B cell (primary cell): ENCODE data around the gene ANGPT4. TPM values are rescaled to one million over a fixed set of nuclear protein-coding genes. Genes with fewer than 3 reads are reported as not detected.

ENCODE experiments used
- ATAC-seq: fragments of 200-7000 bp; cut with Tn5 transposase; one replicate; pipeline ENCODE4 v1.10.0; 2021; ENCODE audit warnings: low read depth, mild to moderate bottlenecking, moderate number of reproducible peaks, moderate library complexity
- CTCF ChIA-PET: fragments of 350-600 bp; sonication (Branson Sonifier 250); formaldehyde crosslinking; loops from one replicate; lab custom pipeline; 2021; ENCODE audit warnings: antibody characterized with exemption, inconsistent platforms; lab: Charles Lee
- POLR2A ChIA-PET: fragments of 350-600 bp; sonication (Branson Sonifier 250); formaldehyde crosslinking; loops from one replicate; lab custom pipeline; 2021; ENCODE audit warnings: antibody characterized with exemption; lab: Charles Lee
- DNase-seq: peaks from one replicate; pipeline ENCODE4 v3.0.0; 2013
- H2AFZ ChIP-seq: 2 replicates; pipeline ENCODE4 v1.6.1; 2012; ENCODE audit warnings: mild to moderate bottlenecking, low read depth, low read length; ENCODE audit not compliant: insufficient read depth, poor library complexity, severe bottlenecking
- H3K27ac ChIP-seq, 2 donors: 1 replicate in 1 of 2; 2 replicates in 1 of 2; pipeline ENCODE4 v1.5.1; 2012 to 2013; ENCODE audit warnings: low read length in 2 of 2, mild to moderate bottlenecking in 2 of 2, moderate library complexity in 1 of 2
- H3K27me3 ChIP-seq, 4 experiments: fragments of 200-600 bp in 1 of 4; sonication (generic) in 1 of 4; replicated peaks in 1 of 4; 1 replicate in 2 of 4; 2 replicates in 2 of 4; pipeline versions ENCODE4 v1.6.1 to v1.7.0; 2013 to 2016; ENCODE audit warnings: low read length in 3 of 4, mild to moderate bottlenecking in 2 of 4, mixed read lengths in 1 of 4, moderate library complexity in 1 of 4; ENCODE audit not compliant: insufficient read depth in 4 of 4, control insufficient read depth in 3 of 4; ENCODE audit errors: control extremely low read depth in 1 of 4
- H3K36me3 ChIP-seq, 2 experiments: replicated peaks in 1 of 2; 1 replicate in 1 of 2; 2 replicates in 1 of 2; pipeline versions ENCODE4 v1.6.1 to v1.7.1; 2013; ENCODE audit warnings: low read length in 1 of 2; ENCODE audit not compliant: insufficient read depth in 2 of 2, control insufficient read depth in 1 of 2; ENCODE audit errors: control extremely low read depth in 1 of 2, extremely low read depth in 1 of 2
- H3K4me1 ChIP-seq, 2 donors: fragments of 200-600 bp in 1 of 2; sonication (generic) in 1 of 2; 1 replicate in 1 of 2; 2 replicates in 1 of 2; pipeline versions ENCODE4 v1.5.1 to v1.6.1; 2013 to 2017; ENCODE audit warnings: low read length in 2 of 2; ENCODE audit not compliant: control insufficient read depth in 2 of 2, insufficient read depth in 2 of 2
- H3K4me2 ChIP-seq: replicated peaks from 2 replicates; pipeline ENCODE3; 2012; ENCODE audit warnings: mild to moderate bottlenecking, low read depth, low read length; ENCODE audit not compliant: poor library complexity, severe bottlenecking
- H3K4me3 ChIP-seq, 5 experiments: fragments of 200-600 bp in 1 of 5; sonication (generic) in 1 of 5; 1 replicate in 3 of 5; 2 replicates in 2 of 5; pipeline versions ENCODE4 v1.5.1 to v1.7.0; 2011 to 2016; ENCODE audit warnings: low read length in 4 of 5, mild to moderate bottlenecking in 4 of 5, low read depth in 2 of 5, control low read depth in 1 of 5, moderate library complexity in 1 of 5; ENCODE audit not compliant: insufficient read depth in 1 of 5; ENCODE audit errors: control extremely low read depth in 1 of 5, extremely low read depth in 1 of 5
- H3K79me2 ChIP-seq: fragments of 200-600 bp; sonication (generic); one replicate; pipeline ENCODE4 v1.6.0; 2016; ENCODE audit warnings: low read length; ENCODE audit not compliant: control insufficient read depth, insufficient read depth
- H3K9ac ChIP-seq: fragments of 200-600 bp; sonication (generic); 2 replicates; pipeline ENCODE4 v1.6.1; 2017; ENCODE audit warnings: mild to moderate bottlenecking, low read length, moderate library complexity
- H3K9me3 ChIP-seq, 3 donors: one replicate each; pipeline versions ENCODE4 v1.6.1 to v1.7.1; 2013; ENCODE audit warnings: low read length in 2 of 3; ENCODE audit not compliant: control insufficient read depth in 2 of 3, insufficient read depth in 1 of 3; ENCODE audit errors: control extremely low read depth in 1 of 3
- H4K20me1 ChIP-seq: 2 replicates; pipeline ENCODE4 v1.6.0; 2012; ENCODE audit warnings: mild to moderate bottlenecking, low read length; ENCODE audit not compliant: insufficient read depth, control insufficient read depth, poor library complexity, severe bottlenecking
- H3K27ac Mint-ChIP-seq: one replicate; pipeline ENCODE4 v1.8.0; 2021; ENCODE audit warnings: mixed read lengths
- H3K27me3 Mint-ChIP-seq: one replicate; pipeline ENCODE4 v1.8.0; 2021; ENCODE audit warnings: mixed read lengths
- H3K4me1 Mint-ChIP-seq: one replicate; pipeline ENCODE4 v1.8.0; 2021; ENCODE audit warnings: mixed read lengths
- H3K4me3 Mint-ChIP-seq: one replicate; pipeline ENCODE4 v1.8.0; 2021; ENCODE audit warnings: mixed read lengths
- H3K9me3 Mint-ChIP-seq: one replicate; pipeline ENCODE4 v1.8.0; 2022; ENCODE audit warnings: mixed read lengths; ENCODE audit not compliant: insufficient read depth
- CTCF ChIP-seq: fragments of 200-600 bp; IDR thresholded peaks from one replicate; pipeline ENCODE4 v1.8.0; 2022; ENCODE audit warnings: antibody characterized with exemption, mild to moderate bottlenecking
- EZH2 ChIP-seq: IDR thresholded peaks from 2 replicates; pipeline ENCODE4 v1.6.1; 2012; ENCODE audit warnings: borderline replicate concordance, low read depth, mild to moderate bottlenecking, moderate library complexity, low read length; ENCODE audit not compliant: insufficient read depth, poor library complexity, severe bottlenecking
- WGBS: methylation state at CpG from one replicate; pipeline ENCODE4 v1.1.5; 2013; ENCODE audit warnings: missing lambda C conversion rate; ENCODE audit not compliant: insufficient coverage; 5-methylcytosine and 5-hydroxymethylcytosine counted together
- intact Hi-C: fragments of 100-400 bp; cut with micrococcal nuclease; formaldehyde crosslinking; loops from one replicate; pipeline ENCODE4 v1.10.0; 2022
- polyA plus RNA-seq: library from polyadenylated mRNA; depleted of rRNA; stranded (reverse); fragments of >200 nt; gene quantifications from 2 replicates; pipeline ENCODE4 v1.2.3, GENCODE V29; 2012
- total RNA-seq, 2 donors: library from RNA; stranded (reverse); fragments of 120-200 nt in 1 of 2; gene quantifications; 1 replicate in 1 of 2; 2 replicates in 1 of 2; pipeline versions ENCODE4 v1.2.3 to v1.2.4, GENCODE V29; 2013 to 2022

The ANGPT4 gene
- total and polyA plus RNA-seq, 2 donors (not counting 1 experiment from before 2014, with no cell fraction given) = not detected

- Mint-ChIP-seq H3K4me3 (no peak overlapping the region), H3K27ac (no peak overlapping the region), H3K27me3 (peaks cover 4% of the 10 kb centered on the region), H3K4me1 (peaks cover 60% of the 10 kb centered on the region), H3K9me3 (no peaks in the 10 kb centered on the region)
- ChIA-PET POLR2A (interaction anchor here (0.7 to 0.9 kb wide), 4 partner anchors 10 to 1272 kb away, joined by 3 to 14 read pairs (median 6); partner anchors contain the start of gene FAM110A), CTCF (interaction anchor here (1.1 to 6.7 kb wide), 3 partner anchors 11 to 112 kb away, joined by 3 to 46 read pairs (median 5); partner anchors contain the start of gene FAM110A)
- Histone ChIP-seq H3K27ac (no peak overlapping the region), H3K79me2 (peaks cover 93% of the 10 kb centered on the region), H4K20me1 (peaks cover 60% of the 10 kb centered on the region), H3K36me3 (peaks cover 0 to 1% of the 10 kb centered on the region in 2 experiments), H3K4me2 (peak overlapping the region; percentile 99), H3K27me3 (peaks cover 0 to 19% (median 6%) of the 10 kb centered on the region in 4 experiments), H3K4me1 (peaks cover 64% of the 10 kb centered on the region in 2 donors), H3K9me3 (peaks cover 0 to 7% (median 0%) of the 10 kb centered on the region in 3 donors), H3K9ac (no peak overlapping the region), H2AFZ (no peak overlapping the region), H3K4me3 (no peak overlapping the region)
- TF ChIP-seq CTCF = no peak
- TF ChIP-seq EZH2 = no peak
- intact Hi-C loops = loop anchor here (1.0 kb wide), 1 partner anchor 11 kb away; the partner anchor contains the start of gene FAM110A
- ATAC-seq (no peak), DNase-seq (no peak)
- WGBS = 84% methylated on average over 8 of the region's 9 CpGs
Measured at GRCh38 chr20:843912-844311, 72.2 kb downstream of the ANGPT4 start.

- no peak overlapping the region for H3K4me3 Mint-ChIP-seq
- peaks cover 0 to 3% of the 10 kb centered on the region in 2 experiments for H3K36me3 ChIP-seq
- no peak overlapping the region for H2AFZ ChIP-seq
- no CpG with 5 or more reads among the region's 2 CpGs for WGBS
- H3K4me1 ChIP-seq = peaks cover 56 to 60% of the 10 kb centered on the region in 2 donors
- H3K79me2 ChIP-seq = peaks cover 93% of the 10 kb centered on the region
- H3K9me3 ChIP-seq = peaks cover 0 to 15% (median 0%) of the 10 kb centered on the region in 3 donors
- H3K27ac ChIP-seq = no peak overlapping the region
- intact Hi-C loops = no loop called here
- peaks cover 60% of the 10 kb centered on the region for H3K4me1 Mint-ChIP-seq
- DNase-seq (no peak), ATAC-seq (no peak)
- H3K9ac ChIP-seq = no peak overlapping the region
- H3K4me2 ChIP-seq = peak overlapping the region; percentile 93
- no peak for TF ChIP-seq CTCF
- no peak for TF ChIP-seq EZH2
- H4K20me1 ChIP-seq = peaks cover 71% of the 10 kb centered on the region
- H3K27me3 Mint-ChIP-seq = peaks cover 4% of the 10 kb centered on the region
- ChIA-PET CTCF (interaction anchor here (6.7 kb wide), 1 partner anchor 10 kb away, joined by 46 read pairs; the partner anchor contains the start of gene FAM110A), POLR2A (interaction anchor here (0.5 to 0.7 kb wide), 2 partner anchors 9 to 115 kb away, joined by 3 read pairs; partner anchors contain the start of gene FAM110A)
- no peak overlapping the region for H3K27ac Mint-ChIP-seq
- peaks cover 0 to 19% (median 6%) of the 10 kb centered on the region in 4 experiments for H3K27me3 ChIP-seq
- no peak overlapping the region for H3K4me3 ChIP-seq
- no peaks in the 10 kb centered on the region for H3K9me3 Mint-ChIP-seq
Measured at GRCh38 chr20:842547-842940, 73.6 kb downstream of the ANGPT4 start.
